Astrocyte of the spinal cord (primary cell): ENCODE results near the gene SPCS2.

Experiments
- DNase-seq: peaks from one replicate; pipeline ENCODE4 v3.0.0; 2011; ENCODE audit warnings: low read depth, low spot score
- H3K4me3 ChIP-seq: 2 replicates; pipeline ENCODE4 v1.5.1; 2011; ENCODE audit warnings: low read depth, mild to moderate bottlenecking, low read length, moderate library complexity
- CTCF ChIP-seq: IDR thresholded peaks from 2 replicates; pipeline ENCODE4 v1.5.1; 2012; ENCODE audit warnings: low read depth, mild to moderate bottlenecking, low read length, inconsistent platforms
- in situ Hi-C: cut with HindIII; loops from 2 replicates; pipeline ENCODE4 v1.10.0; 2017; ENCODE audit warnings: low sequenced_read_pairs

The SPCS2 gene

GRCh38 chr11:74942073-74942759 is 6.8 kb upstream of the SPCS2 start:
- in situ Hi-C loops, result no loop called here
- no peak overlapping the region for H3K4me3 ChIP-seq
- no peak for DNase-seq
- TF ChIP-seq CTCF, result no peak

GRCh38 chr11:74948546-74948897 is 544 bp upstream of the SPCS2 start:
- no peak for TF ChIP-seq CTCF
- in situ Hi-C loops, result no loop called here
- DNase-seq, result no peak
- H3K4me3 ChIP-seq, result peak overlapping the region; percentile 96

- DNase-seq, result peak; percentile 9
- TF ChIP-seq CTCF, result no peak
- in situ Hi-C loops, result no loop called here
- peak overlapping the region; percentile 96 for H3K4me3 ChIP-seq
Observed at GRCh38 chr11:74949753-74950137, 679 bp downstream of the SPCS2 start.

- DNase-seq, result no peak
- no peak for TF ChIP-seq CTCF
- H3K4me3 ChIP-seq, result peak overlapping the region; percentile 96
- in situ Hi-C loops, result no loop called here
Observed at GRCh38 chr11:74950374-74950969, 1.4 kb downstream of the SPCS2 start.

- no peak overlapping the region for H3K4me3 ChIP-seq
- TF ChIP-seq CTCF, result no peak
- in situ Hi-C loops, result no loop called here
- no peak for DNase-seq
Observed at GRCh38 chr11:74951226-74951625, 2.2 kb downstream of the SPCS2 start.

- no peak overlapping the region for H3K4me3 ChIP-seq
- DNase-seq, result no peak
- TF ChIP-seq CTCF, result no peak
- in situ Hi-C loops, result no loop called here
Observed at GRCh38 chr11:74952752-74953151, 3.7 kb downstream of the SPCS2 start.
